ENCODE measurements around the gene ACOXL. TPM values are rescaled to one million over a fixed set of nuclear protein-coding genes. Genes with fewer than 3 reads are reported as not detected.

Gene ACOXL
- total and polyA plus RNA-seq, 3 experiments from 2014 or later = 0.27 TPM; not detected in 2

DNA sequence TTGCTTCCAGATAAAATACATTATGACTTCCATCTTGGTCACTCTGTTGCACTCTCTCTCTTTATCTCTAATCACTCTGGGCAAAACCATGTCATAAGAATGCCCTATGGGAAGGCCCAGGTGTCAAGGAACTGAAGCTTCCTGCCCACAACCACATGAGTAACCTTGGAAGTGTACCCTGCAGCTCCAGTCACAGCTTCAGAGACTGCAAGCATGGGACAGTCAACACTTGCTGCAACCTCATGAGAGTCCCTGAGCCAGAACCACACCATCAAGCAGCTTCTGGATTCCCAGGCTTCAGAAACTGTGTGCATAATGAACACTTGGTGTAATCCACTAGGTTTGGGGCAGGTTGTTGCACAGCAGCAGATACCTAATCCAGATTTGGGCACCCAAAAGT is 267.3 kb downstream of the ACOXL start:
- Mint-ChIP-seq H3K27ac (no peak overlapping the region), H3K36me3 (peaks cover 0 to 4% (median 0%) of the 10 kb centered on the region in 3 donors), H3K27me3 (peaks cover 4 to 21% of the 10 kb centered on the region in 2 donors), H3K4me1 (peaks cover 3 to 9% (median 3%) of the 10 kb centered on the region in 3 donors), H3K4me3 (no peak overlapping the region), H3K9me3 (peaks cover 2 to 5% (median 4%) of the 10 kb centered on the region in 5 donors)
- H3K9me3 ChIP-seq (ENCODE audit: low read length) = no peaks in the 10 kb centered on the region
- no peak overlapping the region for H3K27ac ChIP-seq (ENCODE audit: low read depth, low read length)
- H3K4me1 ChIP-seq (ENCODE audit: insufficient read depth, low read length) = peaks cover under 1% of the 10 kb centered on the region
- no peaks in the 10 kb centered on the region for H3K27me3 ChIP-seq (ENCODE audit: insufficient read depth, low read length, poor library complexity, severe bottlenecking)
- no peak overlapping the region for H3K4me3 ChIP-seq (ENCODE audit: low read length)
- ChIA-PET CTCF (no interaction called here), POLR2A (no interaction called here)
- no peaks in the 10 kb centered on the region for H3K36me3 ChIP-seq (ENCODE audit: insufficient read depth, low read length)
- no peak for DNase-seq

DNA sequence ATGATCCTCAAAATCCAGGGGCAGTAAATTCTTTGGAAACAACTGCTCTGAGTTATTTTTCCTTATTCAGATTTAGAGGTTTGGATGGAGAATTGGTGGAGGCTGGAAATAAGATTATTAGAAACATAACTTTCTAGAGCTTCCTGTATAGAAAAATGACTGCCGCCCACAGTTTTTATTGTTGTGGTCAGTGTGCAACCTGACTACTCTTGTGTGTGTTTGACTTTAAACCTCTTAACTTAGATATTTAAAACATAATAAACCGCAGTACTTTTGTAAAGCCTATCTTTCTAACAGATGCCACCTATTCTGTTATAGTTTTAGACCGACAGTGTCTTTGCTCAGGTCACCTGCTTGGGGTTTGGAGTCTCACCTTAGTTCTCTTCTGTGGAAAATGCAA is 272.9 kb downstream of the ACOXL start:
- H3K9me3 Mint-ChIP-seq = peaks cover 2 to 5% (median 4%) of the 10 kb centered on the region in 5 donors
- peaks cover 16 to 43% of the 10 kb centered on the region in 2 donors for H3K27me3 Mint-ChIP-seq
- peaks cover 0 to 5% (median 0%) of the 10 kb centered on the region in 3 donors for H3K36me3 Mint-ChIP-seq
- H3K27ac Mint-ChIP-seq = peak overlapping the region in 1 of 8 donors; percentile 10
- CTCF ChIA-PET = interaction anchor here (1.4 kb wide), 1 partner anchor 147 kb away, joined by 3 read pairs; no protein-coding TSS in a partner anchor
- POLR2A ChIA-PET = interaction anchor here (0.6 kb wide), 1 partner anchor 116 kb away, joined by 3 read pairs; the partner anchor contains the start of gene BCL2L11
- Histone ChIP-seq H3K27me3 (ENCODE audit: insufficient read depth, low read length, poor library complexity, severe bottlenecking) (no peaks in the 10 kb centered on the region), H3K4me3 (ENCODE audit: low read length) (no peak overlapping the region), H3K9me3 (ENCODE audit: low read length) (no peaks in the 10 kb centered on the region), H3K27ac (ENCODE audit: low read depth, low read length) (no peak overlapping the region), H3K4me1 (ENCODE audit: insufficient read depth, low read length) (peaks cover 11% of the 10 kb centered on the region), H3K36me3 (ENCODE audit: insufficient read depth, low read length) (no peaks in the 10 kb centered on the region)
- peak overlapping the region in 2 of 7 donors; percentile 8 to 14 for H3K4me3 Mint-ChIP-seq
- peaks cover 13 to 19% (median 17%) of the 10 kb centered on the region in 3 donors for H3K4me1 Mint-ChIP-seq
- DNase-seq = no peak

DNA sequence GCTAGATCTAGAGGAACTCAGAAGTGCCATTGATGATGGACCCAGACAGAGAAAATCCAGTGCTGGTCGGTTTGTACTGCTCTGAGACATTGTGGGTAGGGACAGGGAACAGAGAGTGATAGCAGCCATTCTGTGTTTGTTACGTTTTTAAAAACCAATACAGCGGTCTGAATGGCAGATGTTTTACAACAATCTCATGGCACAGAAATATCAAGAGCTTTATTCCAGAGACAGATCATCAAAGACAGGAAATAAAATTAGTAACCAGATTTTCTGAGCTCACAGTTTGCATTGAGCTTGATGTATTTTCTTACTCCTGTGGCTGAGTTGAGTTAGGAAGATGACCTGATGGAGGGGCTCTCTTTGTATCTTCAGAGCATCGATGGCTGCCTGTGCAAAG is 273.4 kb downstream of the ACOXL start:
- peak overlapping the region in 3 of 7 donors; percentile 5 to 37 (median 8) for H3K4me3 Mint-ChIP-seq
- Histone ChIP-seq H3K27me3 (ENCODE audit: insufficient read depth, low read length, poor library complexity, severe bottlenecking) (no peaks in the 10 kb centered on the region), H3K4me3 (ENCODE audit: low read length) (no peak overlapping the region), H3K9me3 (ENCODE audit: low read length) (no peaks in the 10 kb centered on the region), H3K4me1 (ENCODE audit: insufficient read depth, low read length) (peaks cover 11% of the 10 kb centered on the region), H3K36me3 (ENCODE audit: insufficient read depth, low read length) (no peaks in the 10 kb centered on the region), H3K27ac (ENCODE audit: low read depth, low read length) (no peak overlapping the region)
- H3K4me1 Mint-ChIP-seq = peaks cover 13 to 19% (median 17%) of the 10 kb centered on the region in 3 donors
- peaks cover 0 to 10% (median 0%) of the 10 kb centered on the region in 3 donors for H3K36me3 Mint-ChIP-seq
- peaks cover 16 to 44% of the 10 kb centered on the region in 2 donors for H3K27me3 Mint-ChIP-seq
- POLR2A ChIA-PET = no interaction called here
- H3K27ac Mint-ChIP-seq = peak overlapping the region in 1 of 8 donors; percentile 10
- H3K9me3 Mint-ChIP-seq = peaks cover 2 to 5% (median 4%) of the 10 kb centered on the region in 5 donors
- DNase-seq = no peak
- CTCF ChIA-PET = interaction anchor here (1.4 kb wide), 1 partner anchor 148 kb away, joined by 3 read pairs; no protein-coding TSS in a partner anchor

DNA sequence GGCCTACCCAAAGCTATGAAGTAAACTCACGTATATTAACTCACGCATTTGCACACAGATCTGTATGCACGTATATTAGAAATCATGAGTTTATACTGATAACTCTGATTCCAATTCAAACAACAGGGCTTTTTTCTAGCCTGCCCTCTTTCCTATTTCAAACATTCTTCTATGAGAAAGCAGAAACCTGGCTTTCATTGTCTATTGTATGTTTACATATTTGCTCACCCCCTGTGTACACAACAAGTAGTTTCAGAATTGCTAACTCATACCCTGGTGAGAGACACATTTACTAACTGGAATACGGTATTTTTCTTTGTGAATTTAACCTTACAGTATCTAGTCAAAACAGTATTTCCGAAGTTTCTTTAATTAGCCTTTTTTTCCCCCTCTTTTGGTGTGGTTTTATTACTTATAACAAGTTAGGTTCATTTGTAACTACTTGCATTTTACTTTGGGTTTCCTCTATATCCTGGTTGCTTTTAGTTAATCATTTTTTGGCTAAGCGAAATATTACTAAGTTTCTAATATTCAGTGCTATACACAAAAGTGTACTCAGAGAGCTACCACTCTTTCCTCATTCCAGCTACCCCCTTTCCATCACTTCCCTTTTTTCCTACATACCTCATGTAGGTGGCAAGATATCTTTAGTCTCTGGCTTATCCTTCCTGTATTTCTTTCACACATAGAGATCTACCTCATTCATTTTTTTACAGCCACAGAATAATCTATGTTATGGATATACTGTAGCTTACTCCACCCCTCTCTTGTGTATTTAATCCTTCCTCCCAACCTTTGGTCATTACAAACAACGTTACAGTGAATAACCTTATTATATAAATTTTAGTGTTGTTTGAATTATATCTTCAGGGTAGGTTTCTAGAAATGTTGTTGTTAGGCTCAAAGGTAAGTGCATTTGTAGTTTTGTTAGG is 275.6 kb downstream of the ACOXL start:
- no peak overlapping the region for H3K4me3 ChIP-seq (ENCODE audit: low read length)
- ChIA-PET CTCF (no interaction called here), POLR2A (no interaction called here)
- no peak for DNase-seq
- H3K9me3 ChIP-seq (ENCODE audit: low read length) = no peaks in the 10 kb centered on the region
- peaks cover 11% of the 10 kb centered on the region for H3K4me1 ChIP-seq (ENCODE audit: insufficient read depth, low read length)
- peaks cover 0 to 7% (median 5%) of the 10 kb centered on the region in 5 donors for H3K9me3 Mint-ChIP-seq
- no peaks in the 10 kb centered on the region for H3K27me3 ChIP-seq (ENCODE audit: insufficient read depth, low read length, poor library complexity, severe bottlenecking)
- H3K36me3 Mint-ChIP-seq = peaks cover 0 to 11% (median 2%) of the 10 kb centered on the region in 3 donors
- no peak overlapping the region for H3K27ac ChIP-seq (ENCODE audit: low read depth, low read length)
- H3K4me1 Mint-ChIP-seq = peaks cover 13 to 19% (median 17%) of the 10 kb centered on the region in 3 donors
- H3K27me3 Mint-ChIP-seq = peaks cover 13 to 34% of the 10 kb centered on the region in 2 donors
- no peak overlapping the region for H3K4me3 Mint-ChIP-seq
- no peaks in the 10 kb centered on the region for H3K36me3 ChIP-seq (ENCODE audit: insufficient read depth, low read length)
- H3K27ac Mint-ChIP-seq = no peak overlapping the region

DNA sequence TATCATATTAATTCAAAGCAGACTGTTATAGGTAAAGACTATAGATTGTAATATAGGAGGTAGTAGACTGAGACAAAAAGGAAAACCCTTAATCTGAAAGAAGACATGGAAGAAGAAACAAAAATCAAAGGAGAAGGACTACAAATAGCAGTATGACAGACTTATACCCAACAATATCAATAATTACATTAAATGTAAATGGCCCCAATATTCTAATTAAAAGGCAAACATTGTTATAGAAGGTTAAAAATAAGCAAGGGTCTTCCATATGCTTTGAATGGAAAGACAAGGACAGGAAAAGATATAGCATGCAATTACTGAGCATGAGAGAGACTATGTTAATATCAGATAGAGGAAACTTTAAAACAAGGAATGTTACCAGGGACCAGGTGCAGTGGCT is 278.8 kb downstream of the ACOXL start:
- Histone ChIP-seq H3K4me1 (ENCODE audit: insufficient read depth, low read length) (no peaks in the 10 kb centered on the region), H3K27me3 (ENCODE audit: insufficient read depth, low read length, poor library complexity, severe bottlenecking) (no peaks in the 10 kb centered on the region), H3K4me3 (ENCODE audit: low read length) (no peak overlapping the region), H3K27ac (ENCODE audit: low read depth, low read length) (no peak overlapping the region), H3K36me3 (ENCODE audit: insufficient read depth, low read length) (no peaks in the 10 kb centered on the region), H3K9me3 (ENCODE audit: low read length) (no peaks in the 10 kb centered on the region)
- Mint-ChIP-seq H3K27me3 (peaks cover 14 to 34% of the 10 kb centered on the region in 2 donors), H3K4me3 (no peak overlapping the region), H3K4me1 (peaks cover 0 to 2% (median under 1%) of the 10 kb centered on the region in 3 donors), H3K36me3 (peaks cover 0 to 22% (median 2%) of the 10 kb centered on the region in 3 donors), H3K9me3 (peaks cover 0 to 14% (median 5%) of the 10 kb centered on the region in 5 donors), H3K27ac (no peak overlapping the region)
- CTCF ChIA-PET = no interaction called here
- POLR2A ChIA-PET = no interaction called here
- DNase-seq = no peak

- peaks cover 0 to 20% (median 2%) of the 10 kb centered on the region in 3 donors for H3K36me3 Mint-ChIP-seq
- no peak for DNase-seq
- H3K4me1 ChIP-seq (ENCODE audit: insufficient read depth, low read length) = no peaks in the 10 kb centered on the region
- no peaks in the 10 kb centered on the region for H3K36me3 ChIP-seq (ENCODE audit: insufficient read depth, low read length)
- peaks cover 4% of the 10 kb centered on the region in 2 donors for H3K27me3 Mint-ChIP-seq
- ChIA-PET CTCF (no interaction called here), POLR2A (no interaction called here)
- no peak overlapping the region for H3K4me3 Mint-ChIP-seq
- H3K4me1 Mint-ChIP-seq = peaks cover 4 to 16% (median 7%) of the 10 kb centered on the region in 3 donors
- no peak overlapping the region for H3K27ac ChIP-seq (ENCODE audit: low read depth, low read length)
- H3K27me3 ChIP-seq (ENCODE audit: insufficient read depth, low read length, poor library complexity, severe bottlenecking) = no peaks in the 10 kb centered on the region
- no peak overlapping the region for H3K4me3 ChIP-seq (ENCODE audit: low read length)
- no peak overlapping the region for H3K27ac Mint-ChIP-seq
- H3K9me3 ChIP-seq (ENCODE audit: low read length) = no peaks in the 10 kb centered on the region
- H3K9me3 Mint-ChIP-seq = peaks cover 0 to 14% (median 5%) of the 10 kb centered on the region in 5 donors
These were observed 283.1 kb downstream of the ACOXL start for GRCh38 chr2:111015283-111015995.

GRCh38 chr2:111017034-111017622 is 284.8 kb downstream of the ACOXL start:
- Mint-ChIP-seq H3K9me3 (peaks cover 0 to 14% (median 0%) of the 10 kb centered on the region in 5 donors), H3K36me3 (peaks cover 0 to 11% (median 0%) of the 10 kb centered on the region in 3 donors), H3K4me1 (peaks cover 4 to 16% (median 7%) of the 10 kb centered on the region in 3 donors), H3K4me3 (no peak overlapping the region), H3K27me3 (peaks cover 4 to 5% of the 10 kb centered on the region in 2 donors), H3K27ac (peak overlapping the region in 1 of 8 donors; percentile 85)
- no peaks in the 10 kb centered on the region for H3K4me1 ChIP-seq (ENCODE audit: insufficient read depth, low read length)
- no peak for DNase-seq
- ChIA-PET POLR2A (no interaction called here), CTCF (no interaction called here)
- H3K36me3 ChIP-seq (ENCODE audit: insufficient read depth, low read length) = no peaks in the 10 kb centered on the region
- H3K9me3 ChIP-seq (ENCODE audit: low read length) = no peaks in the 10 kb centered on the region
- H3K4me3 ChIP-seq (ENCODE audit: low read length) = no peak overlapping the region
- no peak overlapping the region for H3K27ac ChIP-seq (ENCODE audit: low read depth, low read length)
- H3K27me3 ChIP-seq (ENCODE audit: insufficient read depth, low read length, poor library complexity, severe bottlenecking) = no peaks in the 10 kb centered on the region

Measured in CD8-positive, alpha-beta memory T cell (primary cell).